WTC11 (cell line): ENCODE results near the gene DLX1. TPM values are rescaled to one million over a fixed set of nuclear protein-coding genes. Genes with fewer than 3 reads are reported as not detected.
A peak's percentile ranks its signal among the peaks of the same experiment; 100 is the strongest.

Source experiments
- ATAC-seq: fragments of 200-7000 bp; cut with Tn5 transposase; 2 replicates; pipeline ENCODE4 v1.10.0; 2021; ENCODE audit warnings: mild to moderate bottlenecking, moderate library complexity
- CTCF ChIA-PET: fragments of 300-600 bp; sonication (Branson Sonifier 250); formaldehyde crosslinking; loops from one replicate; lab custom pipeline; 2021; ENCODE audit warnings: antibody characterized with exemption; lab: Charles Lee
- POLR2A ChIA-PET: fragments of 350-600 bp; sonication (Branson Sonifier 250); formaldehyde crosslinking; loops from one replicate; lab custom pipeline; 2021; ENCODE audit warnings: antibody characterized with exemption; lab: Charles Lee
- DNase-seq: peaks from one replicate; pipeline ENCODE4 v3.0.0; 2021; ENCODE audit warnings: low spot score
- H3K27ac Mint-ChIP-seq: 2 replicates; pipeline ENCODE4 v1.8.0; 2021; ENCODE audit warnings: mixed read lengths
- H3K27me3 Mint-ChIP-seq: 2 replicates; pipeline ENCODE4 v1.8.0; 2021; ENCODE audit warnings: low read depth, mild to moderate bottlenecking, moderate library complexity, mixed read lengths
- H3K36me3 Mint-ChIP-seq: 2 replicates; pipeline ENCODE4 v1.8.0; 2021; ENCODE audit warnings: mixed read lengths
- H3K4me1 Mint-ChIP-seq: 2 replicates; pipeline ENCODE4 v1.8.0; 2022; ENCODE audit warnings: mixed read lengths
- H3K4me3 Mint-ChIP-seq: 2 replicates; pipeline ENCODE4 v1.8.0; 2021; ENCODE audit warnings: mild to moderate bottlenecking, moderate library complexity, mixed read lengths
- H3K9me3 Mint-ChIP-seq: 2 replicates; pipeline ENCODE4 v1.8.0; 2021; ENCODE audit warnings: mixed read lengths
- ESRRA ChIP-seq: sonication (generic); formaldehyde crosslinking; IDR thresholded peaks from 2 replicates; pipeline ENCODE4 v1.8.1; 2022; ENCODE audit warnings: mild to moderate bottlenecking, missing genetic modification reagents, borderline replicate concordance
- FOXP1 ChIP-seq: sonication (generic); formaldehyde crosslinking; IDR thresholded peaks from 2 replicates; pipeline ENCODE4 v1.8.0; 2022; ENCODE audit warnings: missing genetic modification reagents, mild to moderate bottlenecking, moderate library complexity, borderline replicate concordance
- NR1H2 ChIP-seq: sonication (generic); formaldehyde crosslinking; IDR thresholded peaks from 2 replicates; pipeline ENCODE4 v1.9.0; 2021; ENCODE audit warnings: mild to moderate bottlenecking, moderate library complexity, missing genetic modification reagents
- TCF7 ChIP-seq: sonication (generic); formaldehyde crosslinking; IDR thresholded peaks from 2 replicates; pipeline ENCODE4 v1.8.0; 2022; ENCODE audit warnings: mild to moderate bottlenecking, low read depth, missing genetic modification reagents, moderate library complexity
- ZNF219 ChIP-seq: sonication (generic); formaldehyde crosslinking; IDR thresholded peaks from 2 replicates; pipeline ENCODE4 v1.8.0; 2023; ENCODE audit warnings: missing genetic modification reagents, mild to moderate bottlenecking, borderline replicate concordance
- total RNA-seq: library from RNA; stranded (reverse); gene quantifications from 3 replicates; pipeline ENCODE4 v1.2.3, GENCODE V29; 2021
- TF ChIP-seq, protein P1 (sequence below): sonication (generic); formaldehyde crosslinking; IDR thresholded peaks from 2 replicates; pipeline ENCODE4 v1.8.0; 2022; ENCODE audit warnings: mild to moderate bottlenecking, missing genetic modification reagents
- TF ChIP-seq, protein P2 (sequence below): sonication (generic); formaldehyde crosslinking; IDR thresholded peaks from 2 replicates; pipeline ENCODE4 v1.8.1; 2023; ENCODE audit warnings: mild to moderate bottlenecking, missing genetic modification reagents, moderate library complexity
- TF ChIP-seq, protein P3 (sequence below): sonication (generic); formaldehyde crosslinking; IDR thresholded peaks from 2 replicates; pipeline ENCODE4 v1.8.0; 2022; ENCODE audit warnings: mild to moderate bottlenecking, missing genetic modification reagents
- TF ChIP-seq, protein P4 (sequence below): fragments of 250-450 bp; sonication (Bioruptor Pico); conservative IDR thresholded peaks from 2 replicates; pipeline ENCODE4 v1.9.0; 2021; ENCODE audit warnings: mild to moderate bottlenecking
- TF ChIP-seq, protein P5 (sequence below): sonication (generic); formaldehyde crosslinking; IDR thresholded peaks from 2 replicates; pipeline ENCODE4 v1.8.0; 2022; ENCODE audit warnings: mild to moderate bottlenecking, missing genetic modification reagents
- TF ChIP-seq, protein P6 (sequence below): sonication (generic); formaldehyde crosslinking; IDR thresholded peaks from 2 replicates; pipeline ENCODE4 v1.8.1; 2023; ENCODE audit warnings: mild to moderate bottlenecking, moderate library complexity, missing genetic modification reagents
- TF ChIP-seq, protein P7 (sequence below): fragments of 250-450 bp; sonication (Bioruptor Pico); IDR thresholded peaks from 2 replicates; pipeline ENCODE4 v1.9.0; 2021; ENCODE audit warnings: mild to moderate bottlenecking

Gene DLX1
- total RNA-seq, 1 experiment from 2014 or later: not detected

DNA sequence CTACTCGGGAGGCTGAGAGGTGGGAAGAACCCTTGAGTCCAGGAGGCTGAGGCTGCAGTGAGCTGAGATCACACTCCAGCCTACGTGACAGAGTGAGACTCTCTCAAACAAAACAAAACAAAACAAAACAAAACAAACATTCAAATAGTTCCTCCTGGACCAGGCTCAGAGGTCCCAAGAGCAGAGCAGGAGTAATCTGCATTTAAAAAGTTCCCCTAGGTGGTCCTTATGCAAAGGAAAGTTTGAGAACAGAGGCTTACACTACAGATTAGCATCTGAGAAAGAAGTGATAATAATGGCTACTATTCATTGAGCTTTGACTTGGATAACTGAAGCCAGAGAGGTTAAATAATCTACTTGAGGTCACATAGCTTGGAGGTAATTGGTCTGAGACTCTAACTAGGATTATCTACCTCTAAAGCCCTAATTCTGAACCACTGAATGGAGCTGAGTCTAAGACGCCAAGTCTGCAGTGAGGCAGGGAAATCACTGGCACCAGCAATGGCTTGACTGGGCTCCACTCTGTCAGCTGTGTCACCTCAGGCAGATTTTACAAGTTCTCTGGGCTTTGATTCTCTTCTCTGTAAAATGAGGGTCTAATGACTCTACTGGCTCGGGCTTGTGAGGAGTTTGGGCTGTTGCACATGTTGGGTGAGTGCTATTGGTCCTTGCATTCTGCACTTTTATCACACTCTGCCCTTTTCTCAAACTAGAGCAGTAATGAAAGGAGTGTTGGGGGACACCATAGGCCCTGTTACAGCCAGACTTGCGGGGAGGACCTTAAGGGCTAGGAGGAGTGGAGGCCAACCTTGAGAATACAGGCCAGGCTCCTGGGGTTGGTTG lies 46.6 kb downstream of the DLX1 start:
- ATAC-seq: peak; percentile 89
- CTCF ChIA-PET: interaction anchor here (0.5 to 1.6 kb wide), 12 partner anchors 18 to 542 kb away, joined by 3 to 12 read pairs (median 3); partner anchors contain the start of genes DLX2 and ITGA6
- H3K27ac Mint-ChIP-seq: peak overlapping the region; percentile 80
- peaks cover 7% of the 10 kb centered on the region; the same call in 1 of the 2 replicates for H3K9me3 Mint-ChIP-seq
- POLR2A ChIA-PET: no interaction called here
- peaks cover 2% of the 10 kb centered on the region; the same call in 1 of the 2 replicates for H3K36me3 Mint-ChIP-seq
- H3K4me3 Mint-ChIP-seq: no peak overlapping the region
- no peak for DNase-seq
- peaks cover 37% of the 10 kb centered on the region for H3K4me1 Mint-ChIP-seq
- no peak for TF ChIP-seq ZNF219 (CRISPR knock-in tag)
- no peak for TF ChIP-seq ESRRA
- TF ChIP-seq, protein P1, sequence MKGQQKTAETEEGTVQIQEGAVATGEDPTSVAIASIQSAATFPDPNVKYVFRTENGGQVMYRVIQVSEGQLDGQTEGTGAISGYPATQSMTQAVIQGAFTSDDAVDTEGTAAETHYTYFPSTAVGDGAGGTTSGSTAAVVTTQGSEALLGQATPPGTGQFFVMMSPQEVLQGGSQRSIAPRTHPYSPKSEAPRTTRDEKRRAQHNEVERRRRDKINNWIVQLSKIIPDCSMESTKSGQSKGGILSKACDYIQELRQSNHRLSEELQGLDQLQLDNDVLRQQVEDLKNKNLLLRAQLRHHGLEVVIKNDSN (CRISPR knock-in tag): no peak
- TF ChIP-seq NR1H2: no peak
- TF ChIP-seq, protein P2, sequence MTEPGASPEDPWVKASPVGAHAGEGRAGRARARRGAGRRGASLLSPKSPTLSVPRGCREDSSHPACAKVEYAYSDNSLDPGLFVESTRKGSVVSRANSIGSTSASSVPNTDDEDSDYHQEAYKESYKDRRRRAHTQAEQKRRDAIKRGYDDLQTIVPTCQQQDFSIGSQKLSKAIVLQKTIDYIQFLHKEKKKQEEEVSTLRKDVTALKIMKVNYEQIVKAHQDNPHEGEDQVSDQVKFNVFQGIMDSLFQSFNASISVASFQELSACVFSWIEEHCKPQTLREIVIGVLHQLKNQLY: no peak
- TF ChIP-seq FOXP1: peak; percentile 98
- TF ChIP-seq, protein P3, sequence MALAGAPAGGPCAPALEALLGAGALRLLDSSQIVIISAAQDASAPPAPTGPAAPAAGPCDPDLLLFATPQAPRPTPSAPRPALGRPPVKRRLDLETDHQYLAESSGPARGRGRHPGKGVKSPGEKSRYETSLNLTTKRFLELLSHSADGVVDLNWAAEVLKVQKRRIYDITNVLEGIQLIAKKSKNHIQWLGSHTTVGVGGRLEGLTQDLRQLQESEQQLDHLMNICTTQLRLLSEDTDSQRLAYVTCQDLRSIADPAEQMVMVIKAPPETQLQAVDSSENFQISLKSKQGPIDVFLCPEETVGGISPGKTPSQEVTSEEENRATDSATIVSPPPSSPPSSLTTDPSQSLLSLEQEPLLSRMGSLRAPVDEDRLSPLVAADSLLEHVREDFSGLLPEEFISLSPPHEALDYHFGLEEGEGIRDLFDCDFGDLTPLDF (CRISPR knock-in tag): no peak
- TF ChIP-seq, protein P4, sequence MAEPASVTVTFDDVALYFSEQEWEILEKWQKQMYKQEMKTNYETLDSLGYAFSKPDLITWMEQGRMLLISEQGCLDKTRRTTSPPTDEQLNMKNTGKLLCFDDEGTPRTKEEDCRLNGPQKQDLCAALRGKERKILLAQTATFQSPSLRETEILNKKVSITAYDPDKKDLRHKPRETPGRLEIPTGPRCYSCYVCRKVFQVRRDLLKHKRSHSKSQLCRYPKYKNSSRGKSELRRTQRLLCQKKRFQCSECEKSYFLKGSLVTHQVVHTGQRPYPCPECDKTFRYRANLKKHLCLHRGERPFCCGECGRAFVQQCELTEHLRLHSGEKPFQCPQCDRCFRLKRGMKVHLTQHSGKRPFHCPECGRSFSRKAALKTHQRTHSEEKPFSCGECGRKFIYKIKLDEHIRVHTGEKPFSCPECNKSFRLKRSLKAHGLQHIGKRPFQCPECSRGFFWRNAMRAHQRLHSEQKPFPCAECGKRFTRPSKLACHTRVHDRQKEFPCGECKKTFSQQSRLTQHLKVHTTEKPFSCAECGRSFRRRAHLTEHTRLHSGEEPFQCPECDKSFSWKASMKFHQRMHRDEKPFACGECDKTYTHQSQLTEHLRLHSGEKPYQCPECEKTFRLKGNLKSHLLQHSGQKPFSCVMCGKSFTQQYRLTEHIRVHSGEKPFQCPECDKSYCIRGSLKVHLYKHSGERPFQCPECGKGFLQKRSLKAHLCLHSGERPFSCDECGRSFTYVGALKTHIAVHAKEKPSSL (CRISPR knock-in tag): no peak
- no peak for TF ChIP-seq TCF7 (CRISPR knock-in tag)
- TF ChIP-seq, protein P5, sequence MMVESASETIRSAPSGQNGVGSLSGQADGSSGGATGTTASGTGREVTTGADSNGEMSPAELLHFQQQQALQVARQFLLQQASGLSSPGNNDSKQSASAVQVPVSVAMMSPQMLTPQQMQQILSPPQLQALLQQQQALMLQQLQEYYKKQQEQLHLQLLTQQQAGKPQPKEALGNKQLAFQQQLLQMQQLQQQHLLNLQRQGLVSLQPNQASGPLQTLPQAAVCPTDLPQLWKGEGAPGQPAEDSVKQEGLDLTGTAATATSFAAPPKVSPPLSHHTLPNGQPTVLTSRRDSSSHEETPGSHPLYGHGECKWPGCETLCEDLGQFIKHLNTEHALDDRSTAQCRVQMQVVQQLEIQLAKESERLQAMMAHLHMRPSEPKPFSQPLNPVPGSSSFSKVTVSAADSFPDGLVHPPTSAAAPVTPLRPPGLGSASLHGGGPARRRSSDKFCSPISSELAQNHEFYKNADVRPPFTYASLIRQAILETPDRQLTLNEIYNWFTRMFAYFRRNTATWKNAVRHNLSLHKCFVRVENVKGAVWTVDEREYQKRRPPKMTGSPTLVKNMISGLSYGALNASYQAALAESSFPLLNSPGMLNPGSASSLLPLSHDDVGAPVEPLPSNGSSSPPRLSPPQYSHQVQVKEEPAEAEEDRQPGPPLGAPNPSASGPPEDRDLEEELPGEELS (CRISPR knock-in tag): peak; percentile 92; the same call in 1 of the 2 replicates
- TF ChIP-seq, protein P6, sequence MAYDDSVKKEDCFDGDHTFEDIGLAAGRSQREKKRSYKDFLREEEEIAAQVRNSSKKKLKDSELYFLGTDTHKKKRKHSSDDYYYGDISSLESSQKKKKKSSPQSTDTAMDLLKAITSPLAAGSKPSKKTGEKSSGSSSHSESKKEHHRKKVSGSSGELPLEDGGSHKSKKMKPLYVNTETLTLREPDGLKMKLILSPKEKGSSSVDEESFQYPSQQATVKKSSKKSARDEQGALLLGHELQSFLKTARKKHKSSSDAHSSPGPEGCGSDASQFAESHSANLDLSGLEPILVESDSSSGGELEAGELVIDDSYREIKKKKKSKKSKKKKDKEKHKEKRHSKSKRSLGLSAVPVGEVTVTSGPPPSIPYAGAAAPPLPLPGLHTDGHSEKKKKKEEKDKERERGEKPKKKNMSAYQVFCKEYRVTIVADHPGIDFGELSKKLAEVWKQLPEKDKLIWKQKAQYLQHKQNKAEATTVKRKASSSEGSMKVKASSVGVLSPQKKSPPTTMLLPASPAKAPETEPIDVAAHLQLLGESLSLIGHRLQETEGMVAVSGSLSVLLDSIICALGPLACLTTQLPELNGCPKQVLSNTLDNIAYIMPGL (CRISPR knock-in tag): no peak
- TF ChIP-seq, protein P7, sequence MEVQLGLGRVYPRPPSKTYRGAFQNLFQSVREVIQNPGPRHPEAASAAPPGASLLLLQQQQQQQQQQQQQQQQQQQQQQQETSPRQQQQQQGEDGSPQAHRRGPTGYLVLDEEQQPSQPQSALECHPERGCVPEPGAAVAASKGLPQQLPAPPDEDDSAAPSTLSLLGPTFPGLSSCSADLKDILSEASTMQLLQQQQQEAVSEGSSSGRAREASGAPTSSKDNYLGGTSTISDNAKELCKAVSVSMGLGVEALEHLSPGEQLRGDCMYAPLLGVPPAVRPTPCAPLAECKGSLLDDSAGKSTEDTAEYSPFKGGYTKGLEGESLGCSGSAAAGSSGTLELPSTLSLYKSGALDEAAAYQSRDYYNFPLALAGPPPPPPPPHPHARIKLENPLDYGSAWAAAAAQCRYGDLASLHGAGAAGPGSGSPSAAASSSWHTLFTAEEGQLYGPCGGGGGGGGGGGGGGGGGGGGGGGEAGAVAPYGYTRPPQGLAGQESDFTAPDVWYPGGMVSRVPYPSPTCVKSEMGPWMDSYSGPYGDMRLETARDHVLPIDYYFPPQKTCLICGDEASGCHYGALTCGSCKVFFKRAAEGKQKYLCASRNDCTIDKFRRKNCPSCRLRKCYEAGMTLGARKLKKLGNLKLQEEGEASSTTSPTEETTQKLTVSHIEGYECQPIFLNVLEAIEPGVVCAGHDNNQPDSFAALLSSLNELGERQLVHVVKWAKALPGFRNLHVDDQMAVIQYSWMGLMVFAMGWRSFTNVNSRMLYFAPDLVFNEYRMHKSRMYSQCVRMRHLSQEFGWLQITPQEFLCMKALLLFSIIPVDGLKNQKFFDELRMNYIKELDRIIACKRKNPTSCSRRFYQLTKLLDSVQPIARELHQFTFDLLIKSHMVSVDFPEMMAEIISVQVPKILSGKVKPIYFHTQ: no peak
- TF ChIP-seq, all 79 proteins: peak for 2
- peaks cover 82% of the 10 kb centered on the region for H3K27me3 Mint-ChIP-seq
